ENCODE measurements around the gene ELFN1.
A peak's percentile ranks its signal among the peaks of the same experiment; 100 is the strongest.

The ELFN1 gene

DNA sequence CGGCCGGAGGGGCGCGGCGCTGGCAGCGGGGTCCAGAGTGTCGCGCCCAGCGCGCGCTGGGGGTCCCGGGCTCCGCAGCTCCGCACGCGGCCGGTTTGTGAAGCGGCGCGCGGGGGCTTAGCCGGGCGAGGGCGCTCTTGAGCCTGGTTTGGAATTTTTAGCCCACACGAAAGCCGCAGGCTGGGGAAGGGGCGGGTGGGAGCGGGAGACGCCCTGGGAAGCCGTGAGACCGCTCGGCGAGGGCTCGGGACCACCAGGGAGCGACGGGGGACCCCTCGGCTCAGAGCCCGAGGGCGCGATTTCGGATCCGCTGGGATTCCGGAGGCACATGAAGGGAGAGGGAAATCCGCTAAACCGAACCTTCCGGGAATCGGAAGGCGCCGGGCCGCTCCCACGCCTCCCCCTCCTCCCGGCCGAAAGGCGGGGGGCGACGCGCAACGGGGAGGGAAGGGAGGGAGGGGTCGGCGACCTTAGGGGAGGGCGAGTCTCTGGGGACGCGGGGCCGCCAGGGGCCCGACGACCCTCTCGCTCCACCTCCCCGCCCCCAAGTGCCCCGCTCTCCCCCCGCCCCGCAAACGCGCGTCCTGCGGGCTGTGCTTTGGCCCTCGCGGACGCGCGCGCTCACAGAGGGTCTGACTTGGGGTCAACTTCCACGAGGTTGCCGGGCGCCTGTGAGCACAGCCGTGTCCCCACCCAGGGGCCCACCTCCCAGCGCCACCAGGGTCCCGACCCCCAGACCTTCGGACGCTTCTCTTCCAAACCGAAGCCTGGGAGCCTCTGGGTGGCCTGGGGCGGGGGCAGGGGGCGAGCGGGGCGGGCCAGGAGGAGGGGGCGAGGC is 5.1 kb upstream of the ELFN1 start:
- DNase-seq: peak; percentile 66

DNA sequence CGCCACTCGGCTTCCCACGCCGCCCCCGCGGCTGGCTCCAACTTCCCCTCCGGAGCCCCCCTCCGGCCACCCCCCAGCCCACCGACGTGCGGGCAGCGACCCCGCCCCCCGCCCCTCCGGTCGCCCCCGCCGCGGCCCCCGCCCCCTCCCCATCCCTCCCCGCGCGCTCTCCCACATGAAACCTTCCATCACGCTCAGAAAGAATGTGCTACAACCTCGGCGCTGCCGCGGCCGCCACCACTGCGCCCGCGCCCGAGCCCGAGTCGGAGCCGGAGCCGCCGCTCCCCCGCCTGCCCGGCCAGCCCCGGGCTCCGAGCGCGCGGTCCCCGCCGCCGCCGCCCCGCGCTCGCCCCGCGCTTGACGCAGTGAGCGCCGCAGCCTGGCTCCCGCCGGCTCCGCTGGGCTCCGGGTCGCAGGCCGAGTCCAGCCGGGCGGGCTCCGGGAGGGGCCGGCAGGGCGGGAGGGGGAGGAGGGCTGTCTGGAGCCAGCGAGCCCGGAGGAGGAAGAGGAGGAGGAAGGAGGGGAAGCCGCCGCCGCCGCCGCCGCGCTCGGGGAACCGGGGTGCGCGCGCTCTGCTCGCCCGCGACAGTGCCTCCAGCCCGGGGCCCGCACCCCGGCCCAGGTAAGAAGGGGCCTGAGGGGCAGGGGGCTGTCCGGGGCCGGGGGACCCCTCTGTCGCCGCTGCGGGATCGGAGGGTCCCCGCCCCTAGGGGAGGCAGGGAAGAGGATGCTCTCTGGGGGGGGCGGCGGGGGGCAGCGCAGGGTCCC is 4.3 kb upstream of the ELFN1 start:
- DNase-seq: peak; percentile 44

DNA sequence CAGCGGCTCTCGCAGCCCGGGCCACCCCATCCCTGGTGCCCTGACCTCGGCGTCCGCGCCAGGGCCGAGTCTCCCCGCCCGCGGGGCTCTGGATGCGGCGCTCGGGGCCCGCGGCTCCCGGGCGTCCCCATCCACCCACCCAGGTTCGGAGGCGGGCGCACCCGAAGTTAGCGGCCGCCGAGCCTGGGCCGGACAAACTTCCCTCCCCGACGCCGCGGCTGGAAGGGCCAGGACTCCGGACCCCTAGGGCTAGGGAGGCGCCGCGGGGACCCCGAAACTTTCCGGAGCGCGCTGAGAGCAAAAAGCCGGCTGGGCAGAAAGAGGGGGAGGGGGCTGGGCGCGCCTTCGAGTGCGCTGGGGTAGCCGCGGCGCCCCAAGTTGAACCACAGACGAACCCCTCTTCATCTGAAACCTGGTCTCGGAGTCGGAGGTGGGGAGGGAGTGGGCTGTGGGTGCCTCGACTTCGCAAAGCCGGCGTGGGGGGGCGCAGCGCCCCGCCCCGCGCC is 3.7 kb upstream of the ELFN1 start:
- DNase-seq: no peak

DNA sequence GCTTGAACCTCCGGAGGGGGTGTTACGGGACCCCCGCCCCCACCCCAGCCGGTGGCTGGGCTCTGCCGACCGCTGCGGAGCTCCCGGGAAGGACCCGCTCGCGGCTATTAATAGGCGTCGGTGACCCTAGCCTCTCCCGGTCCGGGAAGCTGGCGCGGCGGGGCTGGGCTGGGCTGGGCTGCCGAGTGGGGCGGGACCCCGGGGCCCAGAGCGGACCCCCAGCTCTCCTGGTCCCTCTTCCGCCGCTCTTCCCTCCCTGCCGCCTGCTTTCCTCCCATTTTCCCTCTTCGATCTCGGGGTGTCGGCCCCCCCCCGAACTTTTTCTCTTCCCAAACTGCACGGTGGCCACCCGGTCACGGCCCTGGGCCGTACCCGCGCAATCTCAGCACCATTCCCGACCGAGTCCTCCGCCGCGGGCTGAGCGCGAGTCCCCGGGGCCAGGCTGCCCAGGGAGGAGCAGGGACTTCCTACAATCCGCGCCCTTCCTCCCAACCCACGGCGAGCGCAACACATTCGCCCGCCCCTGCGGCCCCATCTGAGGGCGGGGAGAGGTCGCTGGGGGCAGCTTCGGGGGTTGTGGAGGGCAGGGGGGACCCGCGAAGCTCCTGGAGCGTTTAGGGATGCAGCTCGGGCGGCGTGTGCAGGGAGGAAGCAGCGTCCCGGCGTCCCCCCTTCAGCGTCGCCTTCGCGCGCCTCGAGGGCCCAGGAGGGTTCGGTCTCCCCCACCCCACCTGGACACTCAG is 3.1 kb upstream of the ELFN1 start:
- no peak for DNase-seq

DNA sequence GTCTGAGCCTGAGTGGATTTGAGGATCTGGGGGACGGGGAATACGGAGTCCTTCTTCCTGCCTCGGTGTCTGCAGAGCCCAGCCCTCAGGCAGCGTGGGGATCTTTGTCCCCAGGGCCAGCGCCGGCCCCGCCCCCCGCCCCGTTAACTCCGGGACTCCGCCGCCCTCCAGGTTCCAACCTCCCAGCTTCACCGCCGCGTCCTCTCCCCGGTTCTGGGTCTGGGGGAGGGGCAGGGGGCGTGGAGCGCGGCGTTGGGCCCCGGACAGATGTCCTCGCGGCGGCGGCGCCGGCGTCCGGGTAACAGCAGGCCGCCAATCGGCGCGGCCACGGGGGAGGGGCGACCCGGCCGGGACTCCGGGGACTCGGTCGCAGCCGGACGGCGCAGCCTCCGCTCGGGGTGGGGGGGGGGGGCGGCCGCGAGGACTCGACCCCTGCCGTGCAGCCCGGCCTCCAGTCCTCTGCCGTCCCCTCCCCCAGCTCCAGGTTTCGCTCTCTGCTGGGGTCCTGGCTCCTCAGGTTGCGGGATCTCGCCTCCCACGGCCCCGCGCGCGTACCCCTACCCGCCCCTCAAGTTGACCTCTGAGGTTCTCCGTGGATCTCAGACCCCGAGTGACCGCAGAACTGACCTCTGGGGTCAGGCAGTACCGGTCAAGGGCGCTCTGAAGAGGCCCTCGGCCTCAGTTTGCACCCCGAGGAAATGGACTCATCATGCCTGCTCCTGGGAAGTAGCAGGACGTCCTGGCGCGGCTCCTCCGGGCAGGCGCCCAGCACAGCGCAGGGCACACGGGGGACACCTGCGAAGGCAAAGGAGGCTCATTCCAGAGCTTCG is 2.3 kb upstream of the ELFN1 start:
- DNase-seq: no peak

DNA sequence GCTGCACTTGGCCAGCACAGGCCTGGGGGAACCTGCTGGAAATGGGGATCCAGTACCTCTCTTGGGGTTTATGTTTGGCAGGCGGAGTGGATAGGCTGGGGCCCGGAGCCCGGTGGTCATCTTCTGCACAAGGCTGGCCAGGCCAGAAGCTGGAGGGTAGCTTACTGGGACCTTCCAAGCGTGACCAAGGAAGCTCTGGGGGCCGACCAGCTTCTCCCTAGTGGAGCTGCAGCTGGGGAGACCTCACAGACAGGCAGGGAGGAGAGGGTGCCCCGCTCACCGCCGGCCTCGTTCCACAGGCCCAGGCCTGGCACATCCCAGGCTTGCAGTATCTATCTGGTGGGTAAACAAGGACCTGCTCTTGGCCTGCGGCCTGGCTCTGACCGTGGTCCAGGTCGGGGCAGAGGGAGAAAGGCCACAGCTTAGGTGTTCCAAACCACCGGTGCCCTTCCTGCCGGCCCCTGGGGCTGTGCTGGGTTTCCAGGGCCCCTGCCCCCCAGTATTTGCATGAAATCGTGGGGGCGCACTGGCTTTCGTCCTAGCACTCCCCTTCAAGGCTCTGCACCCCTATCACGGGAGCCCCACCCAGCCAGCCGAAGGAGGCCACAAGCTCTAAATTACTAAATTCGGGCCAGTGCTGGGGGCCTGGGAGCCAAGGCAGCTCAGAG is 1.5 kb upstream of the ELFN1 start:
- no peak for DNase-seq

DNA sequence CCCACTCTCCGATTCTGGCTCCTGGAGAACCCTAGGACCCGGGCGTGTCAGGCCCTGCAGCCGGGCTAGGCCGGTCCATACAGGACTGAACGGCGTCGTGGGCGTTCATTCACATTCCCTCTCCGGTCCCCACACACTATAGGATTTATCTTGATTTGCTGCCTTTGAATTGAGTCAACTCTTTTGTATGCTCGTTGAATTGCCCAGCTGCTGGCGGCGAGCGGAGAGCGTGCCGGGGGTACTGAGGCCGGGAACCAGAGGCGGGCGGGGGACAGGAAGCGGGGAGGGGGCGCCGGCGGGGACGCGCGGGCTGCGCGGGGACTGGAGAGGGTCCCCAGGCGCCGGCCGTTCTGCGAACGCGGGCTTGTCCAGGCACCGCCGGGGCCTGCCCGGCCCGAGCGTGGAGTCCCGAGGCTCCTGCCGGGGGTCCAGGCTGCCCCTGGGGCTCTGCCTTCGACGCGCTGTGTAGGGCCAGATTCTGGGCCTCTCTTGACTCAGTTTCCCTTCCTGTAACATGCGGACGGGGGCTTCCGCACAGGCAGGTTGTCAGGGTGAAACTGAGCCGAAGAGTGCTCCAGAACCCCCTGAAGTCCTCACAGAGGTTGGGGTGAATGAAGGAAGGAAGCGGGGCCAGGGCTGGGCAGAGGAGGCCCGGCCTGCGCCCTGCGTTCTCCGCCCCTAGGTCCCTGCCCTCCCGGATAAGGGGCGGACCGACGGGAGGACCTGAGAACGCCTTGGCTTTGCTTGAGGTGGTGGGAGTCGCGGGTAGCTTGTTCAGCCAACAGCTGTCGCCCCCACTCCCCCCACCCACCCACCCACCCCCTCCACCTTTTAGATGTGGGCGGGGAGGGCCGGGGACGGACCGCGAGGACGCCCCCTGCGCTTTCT is 769 bp upstream of the ELFN1 start:
- DNase-seq: no peak

DNA sequence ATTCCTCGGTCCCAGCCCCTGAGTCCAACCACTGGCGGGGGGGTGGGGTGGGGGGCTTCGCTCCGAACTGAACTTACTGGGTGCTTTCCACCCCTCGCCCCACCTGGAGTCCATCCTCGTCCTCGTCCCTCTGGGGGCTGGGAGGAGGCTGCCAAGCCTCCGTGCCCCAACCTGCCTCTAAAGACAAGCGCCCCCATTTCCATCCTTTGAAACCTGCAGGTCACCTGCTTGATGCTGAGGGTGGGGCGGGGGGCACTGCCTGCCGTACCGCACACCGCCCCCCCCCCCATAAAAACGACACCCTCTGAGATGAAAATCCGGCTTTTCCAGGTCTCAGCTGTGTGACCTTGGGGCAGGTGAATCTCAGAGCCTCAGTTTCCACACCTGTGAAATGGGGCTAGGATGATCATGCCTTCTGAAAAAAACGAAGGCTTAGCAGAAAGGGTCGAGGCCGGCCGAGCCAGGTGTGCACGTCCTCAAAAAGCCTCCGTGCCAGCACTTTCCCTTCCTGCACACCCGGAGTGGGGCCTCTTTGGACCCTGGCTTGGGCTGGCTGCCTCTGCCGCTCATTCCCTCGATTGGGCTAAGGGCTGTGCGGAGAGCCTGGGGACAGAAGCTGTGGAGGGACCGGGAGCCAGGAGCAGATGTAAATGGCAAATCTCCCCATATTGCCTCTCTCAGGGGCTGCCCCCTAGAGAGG is 967 bp downstream of the ELFN1 start:
- no peak for DNase-seq

DNA sequence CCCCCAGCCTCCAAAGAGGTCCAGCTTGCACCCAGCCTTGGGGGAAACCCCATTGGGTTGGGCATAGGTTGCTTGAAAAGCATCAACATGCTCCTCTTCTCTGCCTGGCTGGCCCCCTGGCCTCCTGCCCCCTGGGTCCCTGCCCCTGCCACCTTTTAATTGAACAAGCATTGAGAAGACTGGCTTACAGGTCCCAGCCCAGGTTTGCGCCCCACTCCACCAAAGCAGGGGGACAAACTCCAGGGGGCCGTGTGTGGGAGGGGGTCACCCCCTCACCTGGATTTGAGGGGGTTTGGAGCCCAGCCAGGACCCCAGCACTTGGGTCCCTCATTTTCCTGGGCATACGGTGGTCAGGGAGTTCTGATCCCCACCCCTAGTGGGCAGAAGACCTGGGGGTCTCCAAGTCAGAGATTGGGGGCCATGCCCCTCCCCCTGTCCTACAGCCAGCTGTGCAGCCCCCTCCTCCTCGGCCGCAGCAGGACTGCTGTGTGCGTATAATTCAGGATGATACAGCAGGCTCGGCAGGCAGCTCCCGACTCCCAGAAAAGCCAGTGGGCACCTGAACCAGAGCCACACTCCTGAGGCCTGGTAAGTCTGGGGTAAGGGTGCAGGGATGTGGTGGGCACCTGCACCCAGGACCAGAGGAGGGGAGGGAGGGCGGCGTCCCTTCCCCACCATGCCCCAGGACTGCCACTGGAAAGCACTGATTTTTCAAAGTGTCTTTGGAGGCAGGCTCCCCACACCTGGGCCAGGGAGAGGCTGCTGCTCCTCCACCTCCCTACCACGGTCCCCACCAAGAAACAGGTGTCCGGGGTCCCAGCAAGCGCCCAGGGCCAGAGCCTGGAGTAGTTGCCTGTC is 1.7 kb downstream of the ELFN1 start:
- DNase-seq: no peak

DNA sequence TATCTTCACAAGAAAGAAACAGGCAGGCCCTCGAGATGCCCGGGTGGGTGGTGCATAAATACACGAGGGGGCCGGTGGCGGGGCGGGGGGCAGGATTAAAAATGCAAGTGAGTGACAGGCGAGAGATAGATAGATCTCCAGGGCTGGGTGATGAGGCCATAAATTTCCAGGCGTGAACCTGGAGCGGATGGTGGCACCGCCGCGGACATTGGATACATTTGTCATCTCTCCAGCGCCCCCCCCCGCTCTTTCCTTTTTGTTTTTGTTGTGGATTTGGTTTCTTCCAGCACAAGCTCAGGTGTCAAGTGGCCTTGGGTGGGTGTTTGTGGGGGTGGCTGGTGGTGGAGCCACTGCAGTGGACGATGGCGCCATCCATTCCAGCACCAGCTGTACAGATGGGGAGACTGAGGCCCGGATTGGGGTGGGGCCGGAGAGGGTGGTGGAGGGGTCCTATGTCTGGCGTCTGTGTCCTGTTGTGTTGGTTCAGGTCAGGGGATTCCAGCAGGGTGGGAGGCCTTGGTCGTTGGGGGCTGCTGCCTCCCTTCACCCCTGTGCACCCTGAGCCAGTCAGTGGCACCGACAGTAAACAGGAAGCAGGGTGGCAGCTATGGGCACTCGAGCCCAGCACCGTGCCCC is 2.9 kb downstream of the ELFN1 start:
- no peak for DNase-seq

DNA sequence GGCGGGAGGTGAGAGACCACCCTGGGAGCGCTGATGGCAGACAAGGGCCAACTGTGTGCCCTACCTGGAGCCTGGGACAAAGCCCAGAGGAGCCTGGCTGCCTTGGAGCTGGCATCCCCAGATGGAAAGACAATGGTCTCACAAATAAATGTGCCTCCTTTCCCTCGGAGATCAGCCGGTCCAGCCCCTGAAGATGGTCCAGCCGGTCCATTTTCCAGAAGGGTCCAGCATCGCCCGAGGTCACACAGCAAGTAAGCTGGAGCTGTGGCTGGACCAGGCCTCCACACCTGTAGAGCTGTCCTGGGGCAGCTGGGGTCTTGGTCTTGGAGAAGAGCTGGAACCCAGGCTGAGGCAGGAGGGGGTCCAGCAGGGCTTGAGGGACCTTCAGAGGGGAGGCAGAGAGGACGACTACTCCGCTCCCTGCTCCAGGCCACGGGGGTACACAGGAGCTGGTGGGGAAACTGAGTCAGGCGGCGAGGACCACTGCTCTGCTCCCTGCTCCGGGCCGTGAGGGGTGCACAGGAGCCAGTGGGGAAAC is 3.6 kb downstream of the ELFN1 start:
- DNase-seq: no peak

DNA sequence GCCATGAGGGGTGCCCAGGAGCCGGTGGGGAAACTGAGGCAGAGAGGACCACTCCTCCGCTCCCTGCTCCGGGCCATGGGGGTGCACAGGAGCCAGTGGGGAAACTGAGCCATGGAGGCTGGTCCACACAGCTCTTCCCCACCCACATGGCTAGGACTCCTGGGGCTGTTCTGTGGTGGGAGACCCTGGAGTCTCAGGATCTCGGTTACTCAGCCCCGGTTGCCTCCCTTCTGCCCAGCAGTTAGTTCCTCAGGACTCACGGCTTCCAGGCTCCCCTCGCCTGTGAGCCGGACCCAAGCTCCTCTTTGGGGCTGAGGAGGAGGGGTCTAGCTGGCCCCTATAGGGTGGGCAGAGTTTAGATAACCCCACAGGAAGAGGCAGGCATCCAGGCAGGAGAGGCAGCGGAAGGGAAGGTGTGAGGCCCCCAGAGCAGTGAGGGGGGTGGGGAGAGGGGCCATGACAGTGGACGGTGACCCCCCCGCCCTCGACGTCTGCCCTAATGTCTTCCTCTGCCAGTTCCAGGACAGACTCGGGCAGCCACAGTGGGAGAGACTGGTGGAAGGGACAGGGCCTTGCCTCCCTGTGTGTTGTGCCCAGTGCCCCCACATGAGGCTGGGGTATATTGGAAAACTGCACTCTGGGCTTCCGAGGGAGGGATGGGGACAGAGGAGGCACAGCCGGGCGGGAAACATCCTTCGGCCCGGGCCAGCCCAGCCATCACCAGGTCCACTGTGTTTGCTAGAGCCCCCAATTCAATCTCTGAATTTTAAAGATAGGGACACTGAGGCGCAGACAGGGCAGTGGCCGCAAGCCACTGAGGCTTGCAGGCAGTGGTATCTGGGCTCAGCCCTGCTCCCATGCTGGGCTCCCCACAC is 4.3 kb downstream of the ELFN1 start:
- DNase-seq: no peak

DNA sequence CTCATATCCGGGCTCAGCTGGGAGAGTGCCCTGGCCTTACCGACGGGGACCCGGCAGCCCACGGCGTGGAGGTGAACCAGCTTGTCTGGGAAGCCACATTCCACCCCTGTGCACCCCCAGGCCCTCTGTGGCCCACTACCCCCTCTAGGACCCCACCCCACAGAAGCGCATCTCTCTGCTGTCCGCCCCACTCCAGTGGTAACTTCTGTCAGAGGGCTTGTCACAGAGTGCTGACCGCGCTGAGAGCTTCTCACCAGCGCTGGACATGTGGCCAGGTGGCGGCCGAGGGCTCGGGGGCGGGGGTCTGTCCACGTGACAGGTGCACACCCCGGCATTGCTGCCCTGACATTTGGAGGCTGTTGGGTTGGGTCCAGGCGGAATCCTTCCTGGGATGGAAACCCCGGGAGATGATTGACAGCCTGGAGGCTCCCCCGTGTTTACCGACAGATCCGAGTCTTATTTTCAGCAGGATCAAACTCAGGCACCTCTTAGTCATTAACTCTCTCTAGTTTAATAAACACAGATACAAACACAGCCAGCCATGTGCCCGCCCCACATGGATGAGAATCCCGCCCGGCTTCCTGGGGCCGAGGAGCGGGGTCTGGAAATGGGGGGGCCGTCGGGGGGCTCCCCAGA is 5.1 kb downstream of the ELFN1 start:
- no peak for DNase-seq

DNA sequence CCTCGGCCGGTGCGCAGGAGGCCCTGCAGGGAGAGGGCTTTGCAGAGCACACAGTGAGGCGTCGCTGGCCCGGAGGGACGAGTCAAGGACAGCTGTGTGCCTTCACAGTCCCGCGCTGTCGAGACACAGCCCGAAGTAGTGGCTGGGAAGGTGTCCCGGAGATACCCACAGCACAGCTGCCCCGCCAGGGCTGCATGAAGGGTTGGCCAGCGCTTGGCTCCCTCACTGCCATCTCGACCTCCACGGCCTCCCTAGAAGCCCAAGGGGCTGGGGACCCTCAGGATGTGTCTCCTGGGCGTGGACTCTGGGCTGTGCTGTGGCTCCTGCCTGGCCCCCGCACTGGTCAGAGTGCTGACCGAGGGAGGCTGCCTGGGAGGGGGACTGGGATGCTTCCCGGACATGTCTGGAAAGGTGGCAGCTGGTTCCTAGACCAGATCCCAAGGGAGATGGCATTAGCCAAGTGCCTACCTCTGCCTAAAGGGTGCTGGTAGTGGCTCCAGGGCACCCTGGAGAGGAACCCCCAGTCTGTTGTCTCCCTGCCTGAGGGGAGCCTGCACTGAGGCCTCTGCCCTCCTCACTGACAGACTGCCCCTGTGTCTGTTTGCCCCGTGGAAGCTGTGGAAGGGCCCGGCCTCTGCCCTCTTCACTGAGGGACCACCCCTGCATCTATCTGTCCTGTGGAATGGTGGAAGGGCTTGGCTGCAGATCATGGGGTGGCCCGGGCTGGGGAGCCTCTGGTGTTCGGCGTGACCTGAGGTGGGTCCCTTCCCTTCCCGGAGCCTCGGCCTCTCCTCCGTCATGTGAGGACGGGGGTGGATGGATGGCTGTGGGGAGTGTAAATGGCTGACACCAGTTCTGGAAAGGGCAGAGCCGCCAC is 5.8 kb downstream of the ELFN1 start:
- no peak for DNase-seq

DNA sequence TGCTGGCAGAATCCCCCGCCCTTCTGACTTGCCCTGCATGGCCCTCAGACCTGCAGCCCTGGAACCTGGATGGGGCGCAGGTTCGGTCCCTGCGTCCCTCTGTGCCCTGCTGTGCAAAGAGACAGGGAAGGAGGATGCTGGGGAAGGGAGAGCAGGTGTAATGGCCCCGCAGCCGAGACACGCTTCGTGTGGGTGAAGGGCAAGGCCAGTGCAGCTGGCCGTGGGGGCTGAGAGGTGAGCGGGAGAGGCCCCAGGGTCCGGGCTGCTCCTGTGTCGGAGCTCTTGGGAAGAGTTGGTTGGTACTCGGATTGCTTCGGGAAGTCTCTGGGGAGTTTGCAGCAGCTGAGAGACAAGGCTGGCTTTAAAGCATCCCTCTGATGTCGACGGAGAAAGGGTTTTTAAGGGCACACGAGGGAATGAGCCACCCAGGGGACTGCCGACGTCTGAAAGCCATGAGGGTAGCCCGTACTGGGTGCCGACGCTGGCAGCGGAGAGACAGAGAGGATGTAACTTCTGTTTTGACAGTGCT is 6.5 kb downstream of the ELFN1 start:
- no peak for DNase-seq
